ENCODE results near the gene DGCR2.
"Not testable (repeated sequence)": the region's sequence is repeated elsewhere in the genome, so short reads cannot be mapped to it uniquely, and the experiment has no call there.

GRCh38 chr22:19156109-19156508 is 33.9 kb upstream of the DGCR2 start:
- not testable (repeated sequence) for TF ChIP-seq SUZ12 (IDR thresholded peaks at IDR 0.05; ENCODE audit: extremely low read depth, insufficient read depth, insufficient read length); YY1 (IDR thresholded peaks at IDR 0.05; ENCODE audit: insufficient read depth, insufficient read length); ZNF274 (IDR thresholded peaks at IDR 0.05; ENCODE audit: low read depth, low read length)
